H1 (cell line): ENCODE results near the gene RBP7.
"Not testable (repeated sequence)": the region's sequence is repeated elsewhere in the genome, so short reads cannot be mapped to it uniquely, and the experiment has no call there.

Experiments
- TAF1 ChIP-seq: IDR thresholded peaks from 2 replicates; pipeline ENCODE4 v1.6.1; 2011; ENCODE audit warnings: mild to moderate bottlenecking, low read depth, low read length
- TF ChIP-seq, protein P1 (sequence below): IDR thresholded peaks from 2 replicates; pipeline ENCODE4 v1.6.1; 2011; ENCODE audit warnings: low read depth, mild to moderate bottlenecking, low read length; ENCODE audit not compliant: insufficient read depth
- TF ChIP-seq, protein P2 (sequence below), 3 experiments: IDR thresholded peaks; 1 replicate in 2 of 3; 2 replicates in 1 of 3; pipeline versions ENCODE4 v1.5.1 to v1.6.1; 2011; ENCODE audit warnings: low read length in 3 of 3, mild to moderate bottlenecking in 3 of 3, inconsistent platforms in 2 of 3, low read depth in 1 of 3, moderate library complexity in 1 of 3; ENCODE audit not compliant: insufficient read depth in 1 of 3; ENCODE audit errors: control extremely low read depth in 1 of 3

DNA sequence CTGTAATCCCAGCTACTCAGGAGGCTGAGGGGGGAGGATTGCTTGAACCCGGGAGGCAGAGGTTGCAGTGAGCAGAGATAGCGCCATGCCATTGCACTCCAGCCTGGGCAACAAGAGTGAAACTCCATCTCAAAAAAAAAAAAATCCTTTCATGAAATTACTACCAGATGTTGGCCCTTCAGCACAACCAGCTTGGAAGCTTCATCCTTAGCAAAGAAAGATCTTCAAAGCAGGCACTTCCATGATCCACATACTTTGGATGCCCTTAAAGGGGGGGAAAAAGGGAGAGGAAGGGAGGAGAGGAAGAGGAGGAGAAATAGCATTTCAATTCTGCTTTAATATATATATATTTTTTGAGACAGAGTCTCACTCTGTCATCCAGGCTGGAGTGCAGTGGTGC, 23.6 kb downstream of the RBP7 start:
- TF ChIP-seq, protein P1, sequence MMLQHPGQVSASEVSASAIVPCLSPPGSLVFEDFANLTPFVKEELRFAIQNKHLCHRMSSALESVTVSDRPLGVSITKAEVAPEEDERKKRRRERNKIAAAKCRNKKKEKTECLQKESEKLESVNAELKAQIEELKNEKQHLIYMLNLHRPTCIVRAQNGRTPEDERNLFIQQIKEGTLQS: not testable (repeated sequence)
- not testable (repeated sequence) for TF ChIP-seq TAF1
- TF ChIP-seq, protein P2, sequence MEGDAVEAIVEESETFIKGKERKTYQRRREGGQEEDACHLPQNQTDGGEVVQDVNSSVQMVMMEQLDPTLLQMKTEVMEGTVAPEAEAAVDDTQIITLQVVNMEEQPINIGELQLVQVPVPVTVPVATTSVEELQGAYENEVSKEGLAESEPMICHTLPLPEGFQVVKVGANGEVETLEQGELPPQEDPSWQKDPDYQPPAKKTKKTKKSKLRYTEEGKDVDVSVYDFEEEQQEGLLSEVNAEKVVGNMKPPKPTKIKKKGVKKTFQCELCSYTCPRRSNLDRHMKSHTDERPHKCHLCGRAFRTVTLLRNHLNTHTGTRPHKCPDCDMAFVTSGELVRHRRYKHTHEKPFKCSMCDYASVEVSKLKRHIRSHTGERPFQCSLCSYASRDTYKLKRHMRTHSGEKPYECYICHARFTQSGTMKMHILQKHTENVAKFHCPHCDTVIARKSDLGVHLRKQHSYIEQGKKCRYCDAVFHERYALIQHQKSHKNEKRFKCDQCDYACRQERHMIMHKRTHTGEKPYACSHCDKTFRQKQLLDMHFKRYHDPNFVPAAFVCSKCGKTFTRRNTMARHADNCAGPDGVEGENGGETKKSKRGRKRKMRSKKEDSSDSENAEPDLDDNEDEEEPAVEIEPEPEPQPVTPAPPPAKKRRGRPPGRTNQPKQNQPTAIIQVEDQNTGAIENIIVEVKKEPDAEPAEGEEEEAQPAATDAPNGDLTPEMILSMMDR (IDR thresholded peaks at IDR 0.05; ENCODE audit: control extremely low read depth in 1 of 3, insufficient read depth in 1 of 3, low read depth in 1 of 3, low read length in 3 of 3): not testable (repeated sequence)
